NCI-H2107 treated with DMSO at 0.1 percent for 48 hours (cell line): ENCODE data around the gene SFR1.

Source experiments
- DNase-seq: peaks from one replicate; lab custom pipeline; 2025; ENCODE audit not compliant: unreplicated experiment; lab: John Stamatoyannopoulos, UW

The SFR1 gene

DNA sequence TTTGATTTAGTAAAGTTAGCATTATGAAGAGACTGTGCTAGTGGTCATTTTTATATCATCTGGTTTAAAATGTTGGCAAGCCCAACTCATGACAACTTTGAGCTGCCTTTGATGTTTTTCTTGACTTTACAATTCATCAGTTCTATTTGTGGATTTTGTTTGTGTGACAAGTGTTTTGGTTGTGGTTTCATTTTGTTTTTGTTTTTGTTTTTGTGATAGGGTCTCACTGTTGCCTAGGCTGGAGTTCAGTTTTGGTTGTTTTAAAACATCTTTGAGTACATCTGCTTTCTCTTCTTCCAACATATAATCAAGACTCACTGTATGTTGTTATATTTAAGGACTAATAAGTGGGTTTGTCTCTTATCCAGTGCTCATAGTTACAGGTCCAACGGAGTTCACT lies 17.6 kb upstream of the SFR1 start:
- DNase-seq: no peak

DNA sequence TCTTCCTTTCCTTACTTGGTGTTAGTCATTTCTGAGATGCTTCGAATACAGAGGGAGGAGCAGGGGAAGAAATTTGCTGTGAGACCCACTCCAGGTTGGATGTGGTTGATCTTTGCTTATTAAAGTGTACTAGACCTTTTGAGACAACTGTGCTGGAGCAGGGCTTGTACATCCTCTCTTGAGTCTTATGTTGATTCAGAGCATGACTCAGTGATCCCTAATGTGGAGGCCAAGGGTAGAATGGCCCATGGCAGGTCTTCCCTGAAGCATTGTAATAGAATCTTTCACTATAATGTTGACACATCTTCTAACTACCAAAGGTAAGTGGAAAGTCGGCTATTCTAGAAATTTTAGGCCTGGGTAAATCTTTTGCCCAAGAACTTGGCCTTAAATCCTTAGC lies 17.0 kb upstream of the SFR1 start:
- no peak for DNase-seq

DNA sequence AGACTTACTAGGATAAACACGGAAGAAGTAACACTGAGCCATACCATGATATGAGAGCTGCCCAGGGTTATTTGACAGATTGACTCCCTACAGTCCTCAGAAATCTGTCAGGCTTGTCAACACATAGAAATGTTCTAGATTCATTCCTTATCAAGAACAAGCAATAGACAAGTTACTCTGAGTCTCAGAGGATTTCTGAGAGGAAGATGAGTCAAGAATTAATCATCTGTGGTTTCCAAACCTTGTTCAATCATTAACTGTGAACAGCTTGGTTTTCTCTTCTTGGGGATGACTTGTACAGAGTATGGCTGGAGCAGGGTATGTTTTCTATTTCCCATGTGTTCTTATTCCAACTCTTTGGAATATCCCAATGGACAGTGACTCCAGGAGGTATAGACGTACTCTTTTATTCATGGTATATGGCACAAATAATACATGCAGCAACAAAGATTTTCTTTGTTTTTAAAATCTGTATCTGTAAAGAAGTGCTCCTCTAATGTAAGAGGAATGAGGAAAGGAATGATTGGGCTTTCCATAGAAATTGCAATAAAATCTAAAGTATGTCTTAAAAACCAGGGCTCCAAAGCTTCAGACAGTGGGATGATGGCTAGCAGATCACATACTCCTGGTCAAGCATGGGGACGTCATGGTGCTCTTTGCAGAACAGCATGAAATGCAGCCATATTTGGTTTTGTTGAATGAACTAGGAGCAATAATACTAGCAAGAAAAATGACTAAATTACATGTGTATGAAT lies 11.9 kb upstream of the SFR1 start:
- no peak for DNase-seq

DNA sequence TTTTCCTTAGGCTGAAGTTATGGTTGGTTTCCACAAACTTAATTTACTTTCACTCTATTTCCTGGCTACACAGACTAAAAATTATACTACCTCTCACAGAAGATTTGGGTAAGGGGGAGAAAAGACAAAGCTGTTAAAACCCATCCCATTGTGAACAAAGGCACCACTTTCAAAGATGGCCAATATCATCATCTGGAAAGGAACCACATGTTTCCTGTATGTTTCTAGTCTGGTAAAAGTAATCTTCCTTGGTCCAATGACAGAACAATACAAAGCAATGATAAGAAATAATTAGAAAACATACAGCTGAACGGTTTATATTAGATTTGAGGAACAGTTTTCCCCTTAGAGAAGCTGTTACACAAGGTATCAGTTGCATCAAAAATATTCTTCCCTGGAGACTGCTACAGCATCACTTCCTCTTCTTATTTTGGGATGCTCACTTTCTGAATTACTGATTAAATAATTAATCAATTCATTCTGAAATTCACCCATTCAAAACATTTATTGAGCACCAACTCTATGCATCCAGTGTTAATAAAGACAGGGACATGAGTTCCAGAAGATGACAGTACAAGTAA lies 8.5 kb upstream of the SFR1 start:
- DNase-seq: no peak

DNA sequence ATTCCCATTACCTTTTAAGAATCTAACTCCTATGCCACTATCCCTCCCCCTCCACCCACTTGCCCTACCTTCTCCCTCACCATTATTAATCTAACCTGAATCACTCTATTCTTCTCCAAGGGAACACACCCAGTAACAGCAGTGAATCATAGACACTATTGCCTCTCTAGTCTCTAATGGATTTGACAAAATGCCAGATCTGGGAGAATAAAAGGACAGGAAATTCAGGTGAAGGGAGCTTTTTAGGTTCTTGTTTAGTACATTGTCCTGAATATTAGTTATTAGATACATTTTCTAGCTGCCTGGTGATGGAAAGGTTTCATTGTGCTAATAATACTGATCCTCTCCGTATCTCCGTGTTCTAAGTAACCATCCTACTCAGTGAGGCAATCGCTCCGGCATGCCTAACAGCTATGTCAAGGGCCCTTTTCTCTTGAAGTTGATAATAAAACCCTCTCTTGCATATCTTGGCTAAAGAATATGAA lies 4.1 kb upstream of the SFR1 start:
- DNase-seq: no peak

DNA sequence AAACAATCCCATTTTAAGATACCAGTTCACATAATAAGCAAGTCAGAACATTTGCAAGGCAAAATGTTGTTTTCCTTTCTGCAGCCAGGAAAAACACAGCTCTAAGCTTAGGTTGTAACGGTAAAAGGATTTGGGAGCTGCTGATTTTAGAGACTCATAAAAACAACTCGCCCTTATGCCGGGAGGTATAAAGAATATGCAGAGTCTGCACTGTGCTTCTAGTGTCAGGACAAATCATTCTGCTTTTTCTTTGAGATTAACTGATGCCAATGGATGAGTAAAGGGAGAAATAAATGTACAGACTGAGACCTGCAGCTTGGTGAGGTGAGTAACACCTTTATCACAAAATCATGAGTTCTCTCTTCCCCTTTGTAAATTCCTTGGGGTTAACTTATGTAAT lies 2.0 kb upstream of the SFR1 start:
- no peak for DNase-seq

DNA sequence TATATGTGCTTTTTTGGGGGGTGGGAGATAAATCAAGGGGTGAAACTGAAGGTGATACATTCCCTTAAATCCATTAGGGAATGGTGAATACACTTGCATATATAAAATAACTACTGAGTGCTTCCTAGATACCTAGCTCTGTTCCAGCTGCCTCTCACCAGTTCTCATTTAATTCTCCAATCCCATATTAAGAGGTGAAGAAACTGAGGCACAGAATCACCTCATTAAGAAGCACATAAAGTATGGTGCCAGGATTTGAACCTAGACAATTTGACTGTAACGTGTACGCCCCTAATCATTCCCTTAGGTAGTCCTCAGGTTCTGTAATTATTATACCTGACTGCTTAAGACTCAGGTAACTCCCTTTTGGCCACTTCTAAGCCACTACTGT lies 1.5 kb upstream of the SFR1 start:
- DNase-seq: no peak

DNA sequence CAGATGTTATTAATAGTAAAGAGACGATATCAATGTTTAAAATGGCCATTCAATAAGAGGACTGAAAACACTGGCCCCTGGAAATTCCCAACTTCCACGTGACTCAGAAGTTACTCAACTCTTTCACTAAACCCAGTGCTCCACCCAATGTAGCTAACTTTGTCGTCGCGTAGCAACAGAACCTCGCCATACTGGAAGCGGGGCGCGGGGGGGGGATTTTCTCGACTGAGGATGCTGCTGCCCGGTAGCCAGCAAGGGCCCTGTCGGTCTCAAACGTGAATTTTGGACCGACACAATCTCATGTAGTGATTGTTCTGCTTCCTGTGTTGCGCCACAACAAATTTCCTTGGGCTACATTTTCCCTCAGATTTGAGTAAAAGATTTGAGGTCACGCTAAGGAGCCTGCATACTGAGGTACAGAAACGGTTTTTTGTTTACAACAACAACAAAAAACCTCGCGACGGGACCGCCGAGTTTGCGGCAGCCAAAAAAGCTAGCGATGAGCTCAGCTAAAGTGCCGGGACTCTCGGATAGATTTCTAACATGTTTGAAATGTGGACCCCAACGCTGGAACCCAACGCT lies 977 bp upstream of the SFR1 start:
- DNase-seq: no peak

DNA sequence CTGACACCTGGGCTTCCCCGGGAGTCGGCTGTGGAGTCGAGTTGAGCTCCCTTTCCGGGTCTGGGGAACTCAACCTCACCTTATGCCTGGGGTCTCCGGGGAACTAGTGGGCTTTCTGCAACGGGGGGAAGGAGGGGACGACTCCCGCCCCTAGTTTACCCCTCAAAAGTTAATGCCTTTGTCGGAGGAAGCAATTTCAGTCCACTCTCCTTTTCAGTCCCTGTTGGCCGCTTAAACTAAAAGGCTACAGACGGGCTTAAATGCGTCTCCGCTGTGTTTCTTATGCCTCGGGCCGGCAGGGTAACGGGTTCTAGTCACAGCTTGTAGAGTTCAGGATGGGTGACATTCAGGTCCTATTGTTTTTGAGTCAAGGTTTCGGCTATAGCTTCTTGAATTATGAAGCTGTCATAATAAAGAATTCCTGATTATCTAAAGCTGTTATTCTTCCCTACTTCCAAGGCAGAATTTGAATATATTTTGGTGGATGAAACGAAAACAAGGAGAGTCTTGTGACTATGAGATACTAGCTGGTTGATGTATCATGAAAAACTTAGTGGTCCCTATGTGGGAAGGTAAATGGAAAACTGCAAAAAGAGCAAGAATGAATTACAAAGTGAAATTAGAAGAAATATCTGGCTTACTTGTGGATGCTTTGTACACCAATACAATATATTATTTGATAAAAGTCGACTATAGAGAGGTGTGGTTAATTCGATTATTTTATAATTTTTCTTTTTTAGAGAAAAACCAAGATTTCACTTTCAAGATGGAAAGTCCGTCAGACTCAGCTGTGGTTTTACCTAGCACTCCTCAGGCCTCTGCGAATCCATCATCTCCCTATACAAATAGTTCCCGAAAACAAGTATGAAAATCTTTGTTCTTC lies 495 bp downstream of the SFR1 start:
- peak; percentile 9 for DNase-seq

DNA sequence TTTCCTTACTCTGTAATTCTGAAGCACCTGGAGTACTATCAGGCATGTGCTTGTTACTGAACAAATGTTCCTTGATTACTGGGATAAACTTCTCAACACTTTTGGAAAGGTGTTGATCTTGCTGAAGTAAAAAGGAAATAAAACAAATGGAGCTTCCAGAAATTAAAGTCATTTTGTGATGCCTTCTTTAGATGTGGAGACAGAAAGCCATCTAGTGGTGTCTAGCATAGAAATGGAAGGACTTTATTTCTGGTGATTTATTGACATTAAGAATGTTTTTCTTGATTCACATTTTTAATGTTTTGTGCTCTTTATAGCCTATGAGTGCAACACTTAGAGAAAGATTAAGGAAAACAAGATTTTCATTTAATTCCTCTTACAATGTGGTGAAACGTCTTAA lies 1.4 kb downstream of the SFR1 start:
- DNase-seq: no peak

DNA sequence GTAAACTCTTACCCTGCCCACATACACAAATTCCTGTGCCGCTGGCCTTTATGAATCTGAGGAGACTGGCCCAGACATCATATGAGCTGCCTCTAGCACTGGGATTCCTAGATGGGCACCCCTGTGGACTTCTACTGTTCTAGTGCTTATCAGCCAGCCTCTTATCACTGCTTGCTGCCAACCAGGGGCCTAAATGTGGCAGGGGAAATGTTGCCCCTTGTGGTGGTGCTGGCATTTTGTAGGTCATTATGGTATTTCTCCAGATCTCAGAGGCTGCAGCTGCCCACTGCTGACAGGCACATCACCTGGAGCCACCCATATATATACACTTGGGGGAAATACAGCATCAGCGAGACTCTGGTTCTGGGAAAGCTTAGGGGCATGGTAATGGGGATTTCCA lies 5.4 kb downstream of the SFR1 start:
- DNase-seq: peak; percentile 30

DNA sequence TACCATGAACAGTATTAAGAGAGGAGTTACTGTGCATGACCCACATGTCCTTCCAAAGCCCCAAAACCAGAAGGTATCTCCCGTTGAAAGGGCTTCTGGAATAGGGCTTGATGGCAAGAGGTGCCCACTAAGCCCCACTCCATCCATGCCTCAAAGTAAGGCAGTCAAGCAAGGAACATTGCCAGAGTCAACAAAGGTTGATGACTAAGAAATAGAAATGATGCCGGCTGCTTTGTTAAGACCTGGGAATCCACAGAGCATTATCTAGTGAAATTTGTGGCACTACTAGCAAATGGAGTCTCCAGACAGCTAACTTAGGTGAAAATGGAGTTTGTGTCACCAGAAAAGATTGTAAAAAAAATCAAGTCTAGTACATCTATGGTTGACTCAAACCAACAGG lies 6.2 kb downstream of the SFR1 start:
- no peak for DNase-seq

DNA sequence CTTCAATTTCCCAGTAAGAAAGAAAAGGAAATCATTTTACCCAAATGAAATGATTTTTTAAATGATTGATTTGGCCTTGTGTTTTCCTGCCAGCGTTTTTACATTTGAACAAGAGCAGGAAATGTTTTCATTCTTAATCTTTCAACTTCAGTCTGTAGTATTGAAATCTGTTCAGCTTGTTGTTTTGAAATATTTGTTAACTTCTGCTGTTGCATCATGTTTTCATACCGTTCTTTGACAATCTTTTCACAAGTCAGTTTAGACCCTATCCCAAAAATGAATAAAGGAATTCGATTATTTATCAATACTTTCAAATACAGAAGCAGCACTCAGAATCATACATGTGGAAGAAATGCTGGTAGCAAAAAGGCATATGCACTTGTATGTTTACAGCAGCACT lies 8.1 kb downstream of the SFR1 start:
- no peak for DNase-seq

DNA sequence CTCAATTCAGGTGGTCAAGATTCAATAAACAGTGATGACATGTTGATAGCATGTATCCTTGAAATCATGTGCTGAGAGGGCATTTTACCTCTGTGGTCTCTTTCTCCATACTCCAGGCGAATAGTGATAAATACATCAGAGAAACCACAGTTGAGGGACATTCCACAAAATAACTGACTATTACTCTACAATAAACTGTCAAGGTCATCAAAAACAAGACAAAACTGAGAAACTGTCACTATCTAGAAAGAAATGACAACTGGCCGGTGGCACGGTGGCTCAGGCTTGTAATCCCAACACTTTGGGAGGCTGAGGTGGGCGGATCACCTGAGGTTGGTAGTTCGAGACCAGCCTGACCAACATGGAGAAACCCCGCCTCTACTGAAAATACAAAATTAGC lies 16.2 kb downstream of the SFR1 start:
- DNase-seq: no peak

DNA sequence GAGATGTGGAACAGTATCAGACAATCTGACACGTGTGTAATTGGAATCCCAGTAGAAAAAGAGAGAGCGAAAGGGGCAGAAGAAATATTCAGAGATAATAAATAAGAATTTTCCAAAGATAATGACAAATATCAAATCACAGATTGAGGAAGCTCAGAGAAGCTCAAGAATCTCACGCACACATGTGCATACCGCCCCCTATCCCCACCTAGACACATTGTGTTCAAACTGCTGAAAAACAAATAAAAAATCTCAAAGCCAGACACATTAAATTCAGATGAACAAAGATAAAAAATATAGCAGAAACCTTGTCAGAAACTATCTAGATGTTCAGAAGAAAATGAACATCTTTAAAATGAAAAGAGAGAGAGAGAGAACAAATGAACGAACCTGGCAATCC lies 17.2 kb downstream of the SFR1 start:
- DNase-seq: no peak

DNA sequence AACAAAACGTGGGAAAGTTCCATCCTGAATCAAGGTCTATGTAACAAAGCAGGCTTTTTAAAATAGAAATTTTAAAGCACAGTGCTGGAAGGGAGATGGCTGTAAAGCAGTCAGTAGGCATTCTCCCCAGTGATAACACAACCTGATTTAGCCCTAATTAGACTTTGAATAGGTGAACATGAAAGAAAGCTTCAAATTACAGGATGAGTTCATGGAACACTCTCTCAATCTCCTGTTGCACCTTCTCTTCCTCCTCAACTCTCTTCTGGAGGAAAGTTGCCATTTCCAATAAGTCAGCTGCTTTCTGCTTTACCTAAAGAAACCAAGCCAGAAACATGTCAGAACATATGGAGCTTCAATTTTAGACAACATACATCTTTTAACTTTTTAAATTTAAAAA lies 20.1 kb downstream of the SFR1 start:
- DNase-seq: no peak

DNA sequence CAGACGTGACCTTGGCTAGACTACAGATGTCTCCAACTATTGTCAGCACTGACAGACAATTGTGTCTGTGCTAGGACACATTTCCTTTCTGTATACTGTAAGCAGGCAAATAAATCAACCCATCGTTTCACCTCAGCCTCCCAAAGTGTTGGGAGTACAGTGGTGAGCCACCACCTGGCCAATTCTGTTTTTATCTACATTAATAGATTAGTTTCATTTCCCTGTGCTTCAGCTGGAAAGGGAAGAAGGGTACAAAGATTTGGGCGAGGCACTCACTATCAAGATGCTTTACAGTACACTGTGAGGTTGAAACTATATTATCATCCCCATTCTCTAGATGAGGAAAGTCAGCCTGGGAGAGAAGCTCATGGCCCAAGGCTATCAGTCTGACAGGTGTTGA lies 21.9 kb downstream of the SFR1 start:
- no peak for DNase-seq

DNA sequence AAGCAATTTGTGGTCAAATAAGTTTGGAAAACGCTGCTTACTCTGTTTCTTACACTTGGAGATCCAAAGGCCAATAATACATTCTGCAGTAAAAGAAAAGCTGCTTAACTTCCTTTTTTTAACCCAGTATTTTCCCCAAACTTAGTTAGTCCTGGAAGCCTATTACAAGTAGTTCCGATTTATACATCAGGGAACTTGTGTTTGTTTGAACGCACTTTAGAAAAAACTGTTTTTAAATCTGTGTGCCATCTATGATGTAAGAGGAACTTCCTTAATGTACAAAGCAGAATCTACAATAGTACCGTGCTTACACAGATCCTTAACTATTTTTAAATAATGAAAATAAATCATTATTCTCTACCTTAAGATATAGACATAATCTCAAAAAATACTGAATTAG lies 23.0 kb downstream of the SFR1 start:
- no peak for DNase-seq

DNA sequence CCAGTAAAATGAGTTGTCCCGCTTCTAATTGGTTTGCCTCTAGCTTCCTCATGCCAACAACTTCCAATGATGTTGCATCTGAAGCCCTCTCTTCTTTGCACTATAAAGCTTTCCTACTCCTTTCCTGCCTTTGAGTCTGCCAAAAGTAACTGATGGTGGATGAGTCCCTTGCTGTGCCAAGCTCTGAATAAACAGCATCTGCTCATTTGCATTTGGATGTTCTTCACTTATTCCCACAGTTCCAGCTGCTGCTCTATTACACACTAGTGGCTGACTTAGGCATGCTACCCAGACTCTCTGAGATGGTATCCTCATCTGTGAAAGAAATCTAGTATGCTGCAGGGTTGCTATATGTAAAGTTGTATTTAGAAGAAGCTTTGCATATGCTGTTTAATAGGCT lies 24.9 kb downstream of the SFR1 start:
- no peak for DNase-seq

DNA sequence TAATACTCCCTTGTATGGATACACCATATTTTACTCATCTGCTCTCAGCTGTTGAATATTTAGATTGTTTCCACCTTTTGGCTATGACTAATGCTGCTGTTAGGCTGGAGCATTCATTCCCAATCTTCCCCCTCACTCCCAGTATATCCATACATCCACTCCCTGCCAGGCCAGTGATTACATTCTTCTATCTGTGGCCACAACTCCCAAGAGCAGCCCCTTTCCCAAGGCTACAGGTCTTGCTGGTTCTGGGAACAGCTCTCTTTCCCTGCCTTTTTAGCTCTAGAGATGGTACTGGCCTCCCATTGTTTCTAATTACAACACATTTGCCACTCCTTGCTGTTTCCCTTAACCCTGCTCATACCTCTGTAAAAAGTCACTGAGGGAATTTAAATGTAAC lies 28.2 kb downstream of the SFR1 start:
- DNase-seq: no peak

DNA sequence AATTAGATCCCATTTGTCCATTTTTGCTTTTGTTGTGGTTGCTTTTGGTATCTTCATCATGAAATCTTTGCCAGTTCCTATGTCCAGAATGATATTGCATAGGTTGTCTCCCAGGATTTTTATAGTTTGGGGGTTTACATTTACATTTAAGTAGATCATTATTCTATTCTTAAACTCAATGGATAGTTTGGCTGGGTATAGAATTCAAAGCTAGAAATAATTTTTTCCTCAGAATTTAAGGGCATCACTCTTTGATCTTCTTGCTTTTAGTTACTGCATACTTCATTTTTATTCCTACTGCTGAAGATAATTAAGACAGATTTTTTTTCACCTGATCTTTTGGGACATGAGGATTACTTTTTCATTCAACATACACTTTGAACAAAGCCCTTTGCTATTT lies 29.8 kb downstream of the SFR1 start:
- no peak for DNase-seq

DNA sequence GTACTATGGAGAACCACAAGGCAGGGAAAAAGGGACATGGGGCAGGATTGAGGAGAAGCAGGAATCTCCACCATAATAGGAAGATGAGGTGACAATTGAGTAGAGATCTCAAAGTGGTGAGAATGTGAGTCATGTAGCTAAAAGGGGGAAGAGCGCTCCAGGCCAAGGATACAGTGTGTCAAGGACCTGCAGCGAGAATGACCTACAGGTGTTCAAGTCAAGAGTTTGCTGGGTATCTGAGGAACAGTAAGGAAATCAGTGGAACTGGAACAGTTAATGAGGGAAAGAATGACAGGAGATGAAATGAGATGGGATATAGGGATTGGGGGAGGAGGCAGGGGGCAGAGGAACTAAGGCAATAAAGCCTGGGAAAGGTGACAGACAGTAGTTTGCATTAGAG lies 33.6 kb downstream of the SFR1 start:
- no peak for DNase-seq
